Measurements from ENCODE around the gene EDEM3.
"Not testable (repeated sequence)": the region's sequence is repeated elsewhere in the genome, so short reads cannot be mapped to it uniquely, and the experiment has no call there.

EDEM3 gene, protein sequence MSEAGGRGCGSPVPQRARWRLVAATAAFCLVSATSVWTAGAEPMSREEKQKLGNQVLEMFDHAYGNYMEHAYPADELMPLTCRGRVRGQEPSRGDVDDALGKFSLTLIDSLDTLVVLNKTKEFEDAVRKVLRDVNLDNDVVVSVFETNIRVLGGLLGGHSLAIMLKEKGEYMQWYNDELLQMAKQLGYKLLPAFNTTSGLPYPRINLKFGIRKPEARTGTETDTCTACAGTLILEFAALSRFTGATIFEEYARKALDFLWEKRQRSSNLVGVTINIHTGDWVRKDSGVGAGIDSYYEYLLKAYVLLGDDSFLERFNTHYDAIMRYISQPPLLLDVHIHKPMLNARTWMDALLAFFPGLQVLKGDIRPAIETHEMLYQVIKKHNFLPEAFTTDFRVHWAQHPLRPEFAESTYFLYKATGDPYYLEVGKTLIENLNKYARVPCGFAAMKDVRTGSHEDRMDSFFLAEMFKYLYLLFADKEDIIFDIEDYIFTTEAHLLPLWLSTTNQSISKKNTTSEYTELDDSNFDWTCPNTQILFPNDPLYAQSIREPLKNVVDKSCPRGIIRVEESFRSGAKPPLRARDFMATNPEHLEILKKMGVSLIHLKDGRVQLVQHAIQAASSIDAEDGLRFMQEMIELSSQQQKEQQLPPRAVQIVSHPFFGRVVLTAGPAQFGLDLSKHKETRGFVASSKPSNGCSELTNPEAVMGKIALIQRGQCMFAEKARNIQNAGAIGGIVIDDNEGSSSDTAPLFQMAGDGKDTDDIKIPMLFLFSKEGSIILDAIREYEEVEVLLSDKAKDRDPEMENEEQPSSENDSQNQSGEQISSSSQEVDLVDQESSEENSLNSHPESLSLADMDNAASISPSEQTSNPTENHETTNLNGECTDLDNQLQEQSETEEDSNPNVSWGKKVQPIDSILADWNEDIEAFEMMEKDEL
- total RNA-seq, result 48.4 to 221 (median 104) reads per million in 18 experiments

DNA sequence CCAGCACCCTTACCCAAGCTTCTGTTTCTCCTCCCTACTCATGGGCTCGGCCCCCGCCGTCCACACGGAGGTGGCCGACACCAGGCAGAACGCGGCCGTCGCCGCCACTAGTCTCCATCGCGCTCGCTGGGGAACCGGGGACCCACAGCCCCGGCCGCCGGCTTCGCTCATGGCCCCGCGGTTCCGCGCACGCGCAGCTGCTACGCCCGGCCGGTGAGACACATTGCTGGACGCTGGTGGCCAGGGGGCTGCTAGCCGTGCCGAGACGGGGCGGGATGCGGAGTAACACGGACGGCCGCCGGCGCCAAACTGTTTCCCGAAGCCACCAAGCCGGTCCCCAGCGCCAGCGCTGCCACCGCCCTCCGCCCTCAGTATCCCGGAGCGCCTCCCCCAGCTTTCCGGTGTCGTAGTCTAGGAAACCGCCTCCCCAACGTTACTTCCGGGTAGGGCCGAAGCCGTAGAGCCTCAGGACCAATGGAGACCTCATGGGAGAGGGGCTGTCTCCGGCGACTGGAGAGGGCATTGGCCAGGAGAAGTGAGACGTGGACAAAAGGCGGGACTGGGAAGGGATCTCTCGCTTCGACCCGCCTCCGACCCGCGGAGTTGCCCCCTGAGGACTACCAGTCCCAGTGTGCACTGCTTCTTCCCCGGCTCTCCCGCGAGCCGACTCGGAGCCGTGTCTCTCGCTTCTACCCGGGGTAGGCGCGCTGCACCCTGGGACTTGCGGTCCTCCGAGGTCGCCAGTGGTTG is at the start of gene EDEM3:
TSS of gene EDEM3 (minus strand) at position 383 of the 750 bp plus-strand sequence. CDS start at position 171, 212 bp downstream.
- peak; percentile 99 for DNase-seq

GRCh38 chr1:184804220-184804619 is 49.6 kb upstream of the EDEM3 start:
- DNase-seq, result no peak

GRCh38 chr1:184803180-184803492 is 48.5 kb upstream of the EDEM3 start:
- no peak for DNase-seq

GRCh38 chr1:184802354-184803179 is 47.9 kb upstream of the EDEM3 start:
- DNase-seq, result no peak

- DNase-seq, result no peak
Measured at GRCh38 chr1:184801503-184801902, 46.8 kb upstream of the EDEM3 start.

GRCh38 chr1:184800876-184801275 is 46.2 kb upstream of the EDEM3 start:
- no peak for DNase-seq

DNA sequence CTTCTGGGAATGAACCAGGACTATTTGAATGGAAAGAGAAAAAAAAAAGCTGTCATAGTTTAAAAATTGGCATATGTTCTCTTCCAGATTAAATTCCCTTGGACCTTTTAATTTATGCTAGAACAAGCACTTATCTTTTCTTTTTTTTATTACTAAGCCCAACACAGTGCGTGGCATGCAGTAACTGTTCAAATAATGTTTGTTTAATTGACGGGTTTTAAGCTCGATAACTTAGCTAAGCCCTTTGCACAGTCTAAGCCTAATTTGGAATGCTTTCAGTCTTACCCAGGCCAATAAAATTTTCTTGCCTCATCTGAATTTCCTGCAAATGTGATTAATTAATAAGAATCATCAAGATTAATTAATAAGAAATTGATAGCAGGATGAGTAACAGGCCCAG is 39.3 kb upstream of the EDEM3 start:
- no peak for DNase-seq

DNA sequence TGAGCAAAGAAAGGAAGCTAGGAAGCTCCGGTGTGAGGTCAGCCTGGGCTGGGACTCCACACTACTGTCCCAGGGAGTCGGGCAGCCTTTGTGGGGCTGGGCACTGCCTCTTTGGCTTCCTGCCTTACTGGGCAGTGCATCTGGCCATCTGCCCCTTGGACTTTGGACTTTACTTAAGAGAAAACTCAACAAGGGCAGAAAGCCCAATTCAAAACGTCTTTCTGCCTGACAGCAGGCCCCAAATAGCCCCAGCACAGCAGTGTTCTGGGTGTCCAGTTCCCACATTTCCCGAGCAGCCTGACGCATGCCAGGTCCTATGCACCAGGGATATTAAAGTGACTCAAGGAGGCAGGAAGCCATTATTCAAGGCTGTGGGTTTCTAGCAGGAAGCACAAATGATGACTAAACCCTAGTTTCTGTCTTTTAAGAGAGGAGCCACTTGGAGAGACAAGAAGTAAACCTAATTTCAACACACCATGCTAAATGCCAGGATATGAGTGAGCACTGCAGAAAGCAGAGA is 37.9 kb upstream of the EDEM3 start:
- DNase-seq, result peak; percentile 89 to 93

DNA sequence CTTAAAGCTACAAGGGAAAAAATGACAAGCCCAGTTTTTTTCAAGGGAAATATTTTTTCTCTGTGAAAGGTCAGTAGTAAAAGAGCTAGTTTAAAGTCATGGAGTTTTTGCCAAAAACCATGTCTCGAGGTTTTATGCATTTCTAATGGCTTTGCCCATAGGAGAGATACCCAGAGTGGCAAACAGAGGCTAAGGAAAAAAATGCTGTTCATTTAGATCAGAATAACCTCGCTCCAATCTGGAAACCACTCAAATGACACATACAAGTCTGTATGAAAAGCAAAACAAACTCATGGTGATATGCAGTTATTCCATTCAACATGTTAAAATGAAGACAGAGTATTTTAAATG is 36.9 kb upstream of the EDEM3 start:
- no peak for DNase-seq

- DNase-seq, result no peak
Measured at GRCh38 chr1:184790642-184791549, 36.2 kb upstream of the EDEM3 start.

GRCh38 chr1:184789884-184790283 is 35.2 kb upstream of the EDEM3 start:
- DNase-seq, result no peak

- DNase-seq, result peak; percentile 2 to 8
Measured at GRCh38 chr1:184788970-184789369, 34.3 kb upstream of the EDEM3 start.

- DNase-seq, result no peak
Measured at GRCh38 chr1:184785529-184785928, 30.9 kb upstream of the EDEM3 start.

- DNase-seq, result not testable (repeated sequence)
Measured at GRCh38 chr1:184783723-184784122, 29.1 kb upstream of the EDEM3 start.

GRCh38 chr1:184781941-184782340 is 27.3 kb upstream of the EDEM3 start:
- DNase-seq, result no peak

- DNase-seq, result no peak
Measured at GRCh38 chr1:184775885-184776284, 21.2 kb upstream of the EDEM3 start.

DNA sequence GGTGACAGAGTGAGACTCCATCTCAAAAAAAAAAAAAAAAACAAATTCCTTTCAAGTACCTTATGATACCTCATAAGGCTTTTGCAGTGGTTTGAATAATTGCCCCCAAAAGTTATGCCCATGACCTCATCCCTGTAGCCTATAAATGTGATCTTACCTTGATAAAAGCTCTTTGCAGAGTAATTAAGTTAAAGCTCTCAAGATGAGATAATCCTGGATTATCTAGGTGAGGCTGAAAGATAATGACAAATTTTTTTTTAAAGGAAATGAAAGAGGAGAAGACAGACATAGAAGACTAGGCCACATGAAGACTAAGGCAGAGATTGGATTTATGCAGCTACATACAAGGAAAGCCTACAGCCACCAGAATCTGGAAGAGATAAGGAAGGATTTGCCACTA is 20.7 kb upstream of the EDEM3 start:
- no peak for DNase-seq

DNA sequence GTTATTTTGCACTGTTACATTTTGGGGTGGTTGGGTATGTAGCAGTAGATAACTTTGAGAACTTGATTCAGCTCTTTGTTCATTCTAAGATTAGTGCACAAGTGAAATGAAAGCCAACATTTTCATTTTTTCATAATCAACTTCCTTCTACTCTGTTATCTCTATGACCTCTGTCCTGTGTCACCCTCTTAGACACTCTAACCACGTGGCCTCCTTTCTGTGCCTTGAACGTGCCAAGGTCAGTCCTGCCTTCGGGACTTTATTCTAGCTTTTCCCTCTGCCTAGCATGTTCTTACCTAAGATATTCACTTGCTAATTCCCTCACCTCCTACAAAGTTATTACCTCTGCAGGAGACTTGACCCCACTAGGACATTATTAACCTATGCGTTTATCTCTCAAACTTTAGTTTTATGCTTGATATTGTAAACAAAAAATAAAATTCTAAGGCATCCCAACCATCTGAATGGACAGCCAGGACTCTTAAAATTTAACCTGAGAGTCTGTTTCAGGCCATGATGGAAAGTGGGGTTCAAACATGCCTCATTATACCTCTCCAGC is 19.2 kb upstream of the EDEM3 start:
- no peak for DNase-seq

DNA sequence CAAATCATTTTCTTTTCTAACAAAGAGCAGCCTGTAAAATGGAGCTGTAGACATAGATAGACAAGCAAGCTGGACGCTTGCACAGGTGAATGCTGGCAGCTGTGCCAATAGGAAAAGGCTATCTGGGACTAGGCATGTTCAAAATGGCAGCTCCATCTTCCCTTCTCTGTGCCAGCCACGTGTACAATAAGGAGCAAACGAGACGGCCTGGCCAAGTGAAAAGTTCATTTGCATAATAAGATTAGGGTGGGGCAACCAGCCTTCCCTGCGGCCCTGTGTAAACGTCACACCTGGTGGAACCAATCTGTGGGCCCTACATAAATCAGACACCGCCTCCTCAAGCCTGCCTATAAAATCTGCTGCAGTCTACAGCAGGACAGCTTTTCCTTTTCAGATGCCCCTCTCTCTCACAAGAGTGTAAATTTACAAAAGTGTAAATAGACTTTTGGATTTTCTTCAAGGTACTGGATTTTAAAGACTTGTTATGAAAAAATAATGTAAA is 16.6 kb upstream of the EDEM3 start:
- DNase-seq, result no peak
